Bone marrow (tissue), 2 donors: ENCODE results near the gene SINHCAF.

Experiments used
- DNase-seq, 2 donors: peaks; one replicate each; lab custom pipeline; 2025; lab: John Stamatoyannopoulos, UW

Gene SINHCAF

GRCh38 chr12:31337952-31338351, 12.0 kb upstream of the SINHCAF start:
- no peak for DNase-seq

GRCh38 chr12:31331242-31331641, 5.3 kb upstream of the SINHCAF start:
- DNase-seq = no peak

DNA sequence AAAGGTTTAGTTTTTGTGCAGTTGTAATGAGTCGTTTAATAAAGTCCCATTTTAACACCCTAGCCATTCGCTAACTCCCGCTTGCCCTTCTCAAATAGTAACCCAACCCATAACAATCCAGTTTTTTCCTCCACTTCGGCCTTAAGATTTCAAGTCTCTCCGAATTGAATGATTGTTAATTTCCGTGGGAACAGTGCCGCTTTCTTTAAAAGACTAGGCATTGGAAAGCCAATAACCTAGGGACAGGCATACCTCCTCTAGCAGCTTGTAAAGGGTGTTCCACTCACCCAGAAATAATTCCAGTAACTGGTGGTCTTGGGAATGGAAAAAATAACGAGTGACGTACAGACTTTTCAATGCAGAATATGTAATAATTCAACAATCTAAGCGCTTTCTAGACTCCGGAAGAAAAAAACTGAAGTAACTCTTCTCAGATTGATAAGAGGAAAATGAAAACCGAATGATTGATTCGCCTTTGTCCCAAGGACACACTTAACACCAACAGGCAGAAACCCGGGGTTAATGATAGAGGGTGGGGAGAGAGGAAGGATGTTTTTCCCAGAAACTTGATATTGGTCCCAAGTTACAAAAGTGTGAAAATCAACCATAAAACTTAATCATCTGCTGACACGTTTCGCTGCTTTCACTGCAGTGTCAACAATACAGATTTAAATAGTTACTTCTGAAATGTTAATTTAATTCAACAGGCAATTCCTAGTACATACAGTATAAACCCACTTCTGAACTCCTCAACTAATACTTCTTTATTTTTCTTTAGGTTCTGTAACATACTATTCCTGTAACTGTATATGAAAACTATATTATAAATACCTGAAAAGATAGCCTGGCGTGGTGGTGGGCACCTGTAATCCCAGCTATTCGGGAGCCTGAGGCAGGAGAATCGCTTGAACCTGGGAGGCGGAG, 1.0 kb upstream of the SINHCAF start:
- DNase-seq = no peak

- peak in 1 of 2 donors; percentile 40 for DNase-seq
Observed at GRCh38 chr12:31325524-31325875, 450 bp downstream of the SINHCAF start.

DNA sequence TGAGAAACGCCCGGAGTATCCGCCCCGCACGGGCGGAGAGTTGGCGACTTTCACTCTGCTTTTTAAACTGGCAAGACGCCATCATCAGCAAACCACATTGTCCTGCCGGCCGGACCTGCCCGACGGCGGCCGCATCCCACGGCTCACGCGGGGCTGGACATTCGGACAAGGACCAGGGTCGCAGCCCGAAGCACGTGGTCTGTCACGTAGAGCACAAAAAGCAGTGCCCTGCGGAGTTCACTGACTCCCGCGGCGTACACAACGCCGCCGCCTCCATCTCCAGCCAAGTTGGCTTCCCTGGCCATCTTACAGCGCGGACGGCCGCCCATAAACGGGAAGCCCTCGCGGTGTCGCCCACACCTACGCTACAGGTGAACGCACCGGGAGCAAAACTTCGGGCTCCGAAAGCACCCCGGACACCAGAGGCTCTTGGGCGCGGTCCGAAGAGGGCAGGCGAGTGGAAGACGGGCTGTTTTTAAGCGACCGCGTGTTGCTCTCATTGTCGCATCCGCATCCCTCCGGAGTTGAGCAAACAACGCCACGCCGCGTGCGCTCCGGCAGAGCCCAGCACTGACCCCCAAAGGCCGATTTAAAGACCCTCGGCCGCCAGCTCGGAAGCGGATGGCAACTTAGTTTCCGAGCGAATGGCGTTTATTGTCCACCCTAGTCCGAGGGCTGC, 966 bp downstream of the SINHCAF start:
- peak in 1 of 2 donors; percentile 43 for DNase-seq

GRCh38 chr12:31324116-31324844, 1.7 kb downstream of the SINHCAF start:
- peak in 1 of 2 donors; percentile 88 for DNase-seq

DNA sequence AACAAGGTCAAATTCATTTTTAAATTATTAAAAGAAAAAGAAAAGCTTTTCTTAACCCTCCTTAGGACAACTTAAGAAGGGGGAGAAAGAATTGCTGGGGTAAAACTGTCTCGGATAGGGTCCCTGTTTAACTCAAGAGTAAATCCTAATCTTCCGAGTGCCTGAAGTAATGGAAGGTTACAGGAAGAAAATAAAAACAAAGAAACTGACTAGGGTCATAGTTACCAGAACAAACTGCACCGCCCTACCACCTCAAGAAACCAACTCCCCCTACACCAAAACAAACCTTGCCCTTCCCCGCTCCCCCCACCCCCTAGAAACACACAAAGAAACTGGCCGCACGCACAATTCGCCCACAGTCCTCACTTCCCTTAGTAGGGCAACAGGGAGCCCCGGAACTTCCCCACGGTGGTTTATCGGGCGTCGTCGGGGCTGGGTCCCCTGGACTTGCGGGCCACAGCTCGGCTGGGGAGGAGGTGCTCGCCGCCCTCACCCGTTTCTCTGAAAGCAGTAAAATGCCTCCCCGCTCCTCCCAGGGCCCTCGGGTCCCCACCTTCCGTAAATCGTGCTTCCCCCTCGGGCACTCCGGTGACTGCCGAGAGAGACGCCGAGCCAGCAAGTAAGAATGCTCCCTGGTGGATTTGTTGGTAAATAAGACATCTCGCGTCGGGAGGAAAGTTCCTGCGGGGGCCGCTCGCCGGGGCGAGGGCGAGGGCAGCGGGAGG, 2.4 kb downstream of the SINHCAF start:
- peak; percentile 55 to 73 for DNase-seq

DNA sequence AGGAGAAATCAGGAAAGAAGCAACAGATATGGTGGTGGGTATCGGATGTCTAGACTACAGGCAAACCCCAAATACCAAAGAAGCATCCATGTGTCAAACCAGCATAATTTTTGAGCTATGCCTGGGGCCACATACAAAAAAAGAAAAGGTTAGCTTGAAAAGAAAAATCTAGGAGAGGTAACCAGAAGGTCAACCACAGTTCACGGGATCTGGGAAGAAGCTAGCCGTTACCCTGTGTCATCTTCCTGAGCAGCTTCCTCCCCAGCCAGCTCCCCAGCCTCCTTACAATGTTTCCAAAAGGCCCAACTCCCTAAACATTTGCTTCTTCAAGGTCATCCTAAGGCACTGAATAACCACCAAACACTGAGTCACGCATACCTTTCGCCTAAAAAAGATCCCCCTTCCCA, 3.1 kb downstream of the SINHCAF start:
- no peak for DNase-seq

DNA sequence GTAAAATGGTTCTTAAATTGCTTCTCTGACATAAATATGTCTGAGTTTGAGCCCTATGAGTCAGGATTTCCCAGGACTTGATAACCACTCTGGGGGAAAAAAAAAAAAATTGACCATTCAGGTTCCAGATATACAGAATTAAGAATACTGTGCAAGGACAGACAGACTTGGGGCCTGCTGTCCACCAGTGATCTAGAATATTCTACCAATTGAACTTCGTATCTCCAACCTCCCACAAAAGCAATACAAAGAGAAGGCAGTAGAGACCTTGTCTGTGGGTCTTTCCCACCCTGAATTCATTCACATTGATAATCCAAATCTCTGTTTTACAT, 4.1 kb downstream of the SINHCAF start:
- DNase-seq = no peak

GRCh38 chr12:31321186-31321896, 4.6 kb downstream of the SINHCAF start:
- no peak for DNase-seq

DNA sequence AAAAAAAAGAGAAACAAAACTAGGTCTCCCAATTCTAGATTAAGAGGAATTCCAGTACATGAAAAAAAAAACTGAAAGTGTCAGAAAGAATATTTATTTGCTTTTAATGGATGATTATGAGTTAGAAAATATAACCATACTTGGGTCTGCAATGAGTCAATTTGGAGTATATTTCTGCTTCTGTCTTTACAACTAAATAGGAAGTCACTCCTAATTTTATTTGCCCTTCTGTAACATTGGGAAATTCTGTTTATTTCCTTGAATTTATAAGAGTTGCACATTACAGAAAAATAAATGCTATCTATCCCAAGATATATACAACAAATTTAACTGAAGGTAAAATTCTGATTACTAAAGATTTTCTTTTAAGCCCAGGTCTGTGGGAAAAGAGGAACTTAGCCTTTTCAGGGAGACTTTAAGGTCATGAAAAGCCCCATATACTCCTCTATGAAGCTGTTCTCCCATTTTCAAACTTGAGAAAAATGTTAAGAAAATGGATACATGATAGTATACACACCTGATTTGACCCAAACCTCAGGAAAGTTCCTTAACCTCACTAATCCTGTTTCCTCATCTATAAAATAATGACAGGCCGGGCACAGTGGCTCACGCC, 7.2 kb downstream of the SINHCAF start:
- no peak for DNase-seq

- DNase-seq = peak in 1 of 2 donors; percentile 74
Observed at GRCh38 chr12:31317471-31318395, 8.2 kb downstream of the SINHCAF start.

- DNase-seq = no peak
Observed at GRCh38 chr12:31316891-31317290, 9.1 kb downstream of the SINHCAF start.

DNA sequence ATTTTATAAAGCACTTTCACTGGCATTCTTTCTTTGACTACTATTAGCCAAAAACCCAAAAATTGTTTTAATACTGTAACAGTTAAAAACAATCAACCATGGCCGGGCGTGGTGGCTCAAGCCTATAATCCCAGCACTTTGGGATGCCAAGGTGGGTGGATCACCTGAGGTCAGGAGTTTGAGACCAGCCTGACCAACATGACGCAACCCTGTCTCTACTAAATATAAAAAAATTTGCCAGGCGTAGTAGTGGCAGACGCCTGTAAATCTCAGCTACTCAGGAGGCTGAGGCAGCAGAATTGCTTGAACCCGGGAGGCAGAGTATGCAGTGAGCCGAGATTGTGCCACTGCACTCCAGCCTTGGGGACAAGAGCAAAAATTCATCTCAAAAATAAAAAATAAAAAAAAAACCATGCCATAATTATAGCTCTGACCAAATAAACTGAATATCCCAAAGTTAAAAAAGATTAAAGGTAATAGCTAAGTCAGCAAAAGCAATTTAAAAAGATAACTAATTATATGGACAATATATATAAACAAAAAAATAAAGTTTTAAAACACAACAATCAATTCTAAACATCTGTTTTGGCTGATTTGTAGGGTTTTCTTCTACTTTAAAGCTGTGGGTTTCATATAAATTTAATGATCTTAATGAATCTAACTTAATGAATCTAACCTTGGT, 10.0 kb downstream of the SINHCAF start:
- no peak for DNase-seq

GRCh38 chr12:31315044-31315715, 10.8 kb downstream of the SINHCAF start:
- no peak for DNase-seq

DNA sequence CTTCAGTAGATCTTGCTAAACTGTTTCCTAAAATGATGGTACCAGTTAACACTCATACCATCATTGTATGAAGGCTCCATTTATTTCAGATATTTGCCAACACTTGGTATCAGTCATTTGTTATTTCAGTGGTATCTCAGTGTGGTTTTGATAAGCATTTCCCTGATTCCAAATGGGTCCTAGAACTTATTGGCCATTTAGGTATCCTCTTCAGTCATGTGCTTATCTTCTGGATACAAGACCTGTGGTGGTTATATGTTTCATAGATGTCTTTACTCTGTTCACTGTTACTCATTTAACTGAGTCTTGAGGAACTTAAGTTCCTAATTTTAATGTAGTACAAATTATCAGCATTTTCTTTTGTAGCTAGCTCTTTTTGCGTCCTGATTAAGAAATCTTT, 13.5 kb downstream of the SINHCAF start:
- DNase-seq = no peak

DNA sequence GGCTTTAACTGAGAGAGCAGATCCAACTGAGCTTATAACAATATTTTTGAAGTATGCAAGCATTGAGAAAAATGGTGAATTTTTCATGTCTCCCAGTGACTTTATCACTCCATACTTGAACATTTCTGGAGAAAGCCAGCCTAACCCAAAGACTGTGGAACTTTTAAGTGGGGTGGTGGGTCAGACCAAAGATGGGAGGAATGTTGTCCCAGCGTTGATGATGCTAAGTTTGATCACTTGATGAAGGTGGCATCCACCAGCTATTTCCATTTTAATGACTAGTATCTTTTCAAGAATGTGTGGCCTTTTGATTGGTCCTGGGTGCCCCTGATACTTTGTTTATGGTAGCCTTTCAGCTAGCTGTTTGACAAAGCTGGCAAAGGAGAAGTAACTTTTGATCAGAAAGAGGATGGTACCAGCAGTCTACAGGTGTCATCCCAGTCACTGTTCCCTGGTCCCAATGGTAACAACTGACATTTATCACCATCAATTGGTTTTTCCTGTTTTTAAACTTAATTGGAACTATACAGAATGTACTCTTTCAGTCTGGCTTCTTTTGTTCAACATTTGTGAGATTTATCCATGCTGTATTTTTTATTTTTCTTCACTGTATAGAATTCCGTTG, 14.2 kb downstream of the SINHCAF start:
- DNase-seq = no peak

- DNase-seq = no peak
Observed at GRCh38 chr12:31310488-31310887, 15.5 kb downstream of the SINHCAF start.
